GM19025 (cell line): ENCODE measurements around the gene CHCHD6.

Experiments
- ATAC-seq: cut with Tn5 transposase; IDR thresholded peaks from one replicate; pipeline ENCODE4 v1.9.1; 2021; ENCODE audit warnings: mild to moderate bottlenecking, low read depth, moderate library complexity; ENCODE audit not compliant: unreplicated experiment

CHCHD6 gene

GRCh38 chr3:126699011-126699410, 5.0 kb upstream of the CHCHD6 start:
- no peak for ATAC-seq

DNA sequence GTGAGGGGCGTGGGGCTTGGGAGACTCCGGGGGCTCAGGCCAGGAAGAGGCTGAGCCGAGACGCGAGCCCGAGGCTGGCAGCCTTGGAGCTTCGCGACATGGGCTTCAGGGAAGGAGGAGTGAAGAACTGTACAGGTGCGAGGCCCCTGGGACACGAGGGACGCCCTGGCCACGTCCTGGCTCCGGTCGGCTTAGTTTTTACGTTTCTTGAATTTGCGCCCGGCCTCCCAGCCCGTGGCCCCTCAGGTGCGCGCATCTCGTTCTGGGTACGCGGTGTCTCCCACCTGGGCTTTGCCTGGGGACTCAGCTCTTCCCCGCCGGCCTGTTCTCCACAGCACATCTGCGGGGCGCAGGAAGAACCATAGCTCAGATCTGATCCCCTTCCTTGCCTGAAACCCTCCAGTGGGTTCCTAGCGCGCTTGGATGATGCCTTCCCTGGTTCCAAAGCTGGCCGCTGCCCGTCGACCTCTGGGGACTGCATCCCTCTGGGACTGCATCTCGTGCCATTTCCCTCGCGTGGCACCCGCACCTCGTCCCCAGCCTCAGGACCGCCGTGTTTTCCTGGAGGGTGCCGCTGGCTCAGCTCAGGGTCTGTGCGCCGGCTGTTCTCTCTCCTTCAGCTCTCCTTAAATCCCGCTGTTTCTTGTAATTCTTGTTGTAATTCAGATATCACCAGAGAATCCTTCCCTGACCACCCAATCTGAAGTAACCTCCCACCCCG, 614 bp downstream of the CHCHD6 start:
- no peak for ATAC-seq

DNA sequence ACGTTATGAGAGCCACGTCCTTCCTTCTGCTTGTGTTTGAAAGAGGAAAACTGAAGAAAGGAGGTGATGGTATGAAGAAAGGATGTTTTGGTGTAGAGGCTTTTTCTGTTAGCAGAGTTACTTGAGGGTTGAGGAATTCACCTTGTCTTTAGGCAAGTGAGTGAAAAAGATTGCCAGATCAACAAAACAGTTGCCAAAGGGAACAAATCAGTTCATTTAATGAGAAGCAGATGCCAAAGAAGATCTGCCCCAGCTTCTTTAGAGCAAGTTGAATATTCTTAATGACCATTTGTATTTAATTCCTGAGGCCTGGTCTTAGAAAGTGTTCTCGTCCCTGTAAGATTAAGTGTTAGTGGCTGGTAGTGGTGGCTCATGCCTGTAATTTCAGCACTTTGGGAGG, 2.6 kb downstream of the CHCHD6 start:
- no peak for ATAC-seq

DNA sequence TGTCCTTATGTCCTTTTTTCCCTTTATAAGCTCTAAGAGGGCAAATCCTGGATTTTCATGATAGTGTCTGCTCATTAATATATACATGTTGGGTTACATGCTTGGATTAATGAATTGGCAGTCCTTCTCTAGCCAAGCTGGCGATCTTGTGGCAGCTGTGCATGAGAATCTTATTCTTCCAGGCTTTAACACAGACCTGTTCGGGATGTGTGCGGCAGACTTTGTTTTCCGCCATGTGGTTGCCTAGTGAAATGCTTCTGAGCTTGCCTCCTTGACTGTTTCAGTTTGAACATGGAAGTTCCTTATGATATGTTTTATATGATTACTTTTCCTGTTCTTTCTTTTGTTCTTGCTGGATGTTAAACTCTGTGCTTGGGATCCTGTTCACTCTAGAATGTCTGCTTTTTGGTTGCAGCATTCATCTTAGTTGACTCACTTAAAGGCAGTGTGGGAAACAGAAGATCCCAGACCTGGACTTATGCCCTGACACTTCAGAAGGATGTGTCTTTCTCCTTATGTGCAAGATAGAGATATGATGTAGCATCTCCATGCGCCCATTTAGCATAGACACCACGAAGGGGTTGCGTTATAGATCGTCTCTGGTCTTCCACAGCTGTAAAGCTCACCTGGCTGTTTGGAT, 7.2 kb downstream of the CHCHD6 start:
- no peak for ATAC-seq

- no peak for ATAC-seq
Measured at GRCh38 chr3:126713199-126713598, 9.2 kb downstream of the CHCHD6 start.

DNA sequence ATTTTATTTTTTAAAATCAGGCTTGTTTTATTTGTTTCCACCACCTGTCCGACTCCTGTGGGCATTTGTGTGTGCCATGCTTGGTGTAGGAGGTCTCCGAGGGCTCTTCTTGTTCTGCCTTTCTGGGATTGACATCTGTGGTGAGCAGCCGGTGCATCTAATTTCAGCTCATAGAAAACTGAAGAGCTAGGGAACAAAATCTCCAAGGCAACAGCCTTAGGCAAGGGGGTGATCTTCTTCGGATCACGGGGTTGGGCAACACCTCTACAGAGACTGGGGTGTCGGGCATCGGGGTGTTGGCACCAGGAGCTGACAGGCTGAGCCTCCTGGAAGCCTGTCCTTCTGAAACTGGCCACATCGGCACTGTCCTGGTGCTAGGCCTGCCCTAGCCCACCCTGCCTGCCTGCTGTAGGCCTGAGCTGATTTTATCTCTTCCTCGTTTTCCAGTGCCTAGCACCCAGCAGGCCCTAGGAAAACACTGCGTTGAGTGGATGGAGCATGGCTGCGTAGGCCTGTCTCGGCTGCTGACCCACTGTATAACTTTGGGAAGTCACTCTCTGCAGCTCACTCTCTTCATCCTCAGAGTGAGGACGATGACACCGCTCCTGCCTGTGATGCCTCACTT, 10.3 kb downstream of the CHCHD6 start:
- ATAC-seq = no peak

- no peak for ATAC-seq
Measured at GRCh38 chr3:126714921-126715320, 10.9 kb downstream of the CHCHD6 start.

GRCh38 chr3:126715432-126715831, 11.4 kb downstream of the CHCHD6 start:
- no peak for ATAC-seq

GRCh38 chr3:126716057-126716456, 12.0 kb downstream of the CHCHD6 start:
- no peak for ATAC-seq

- no peak for ATAC-seq
Measured at GRCh38 chr3:126718561-126719445, 14.8 kb downstream of the CHCHD6 start.

- ATAC-seq = no peak
Measured at GRCh38 chr3:126720596-126720995, 16.6 kb downstream of the CHCHD6 start.

DNA sequence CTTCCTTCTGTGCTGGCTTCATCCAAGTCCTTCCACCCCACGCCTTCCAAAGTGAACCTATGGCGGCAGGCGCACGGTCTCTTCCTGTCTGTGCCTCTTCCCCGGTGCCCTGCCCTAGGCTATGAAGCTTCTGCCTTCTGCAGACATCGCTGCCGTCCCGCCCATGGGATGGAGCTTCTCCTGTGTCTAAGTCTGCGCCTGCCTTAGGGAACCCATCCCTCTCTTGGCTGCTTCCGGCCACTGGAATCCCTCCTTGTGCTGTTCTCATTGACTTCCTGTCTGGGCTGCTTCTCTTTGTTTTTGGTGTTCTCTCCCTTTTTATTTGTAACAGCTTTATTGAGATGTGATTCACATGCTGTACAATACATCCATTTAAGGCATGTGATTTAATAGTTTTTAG, 17.2 kb downstream of the CHCHD6 start:
- ATAC-seq = no peak

DNA sequence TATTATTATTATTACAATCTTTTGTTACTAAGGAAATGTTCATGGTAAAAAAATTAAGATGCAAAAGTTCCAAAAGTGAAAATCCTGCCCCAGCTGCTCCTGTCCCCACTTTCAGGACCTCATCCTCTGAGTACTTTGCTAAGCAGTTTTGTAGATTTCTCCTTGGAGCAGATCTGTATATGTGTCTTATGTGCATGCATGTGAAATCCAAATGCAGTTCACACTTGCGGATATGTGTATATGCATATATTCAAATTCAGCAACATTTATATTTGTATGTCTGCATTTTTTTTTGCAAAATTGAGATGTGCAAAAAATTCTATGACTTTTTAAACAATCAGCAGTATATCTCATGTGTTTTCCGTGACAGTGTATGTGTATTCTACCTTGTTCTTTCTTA, 19.2 kb downstream of the CHCHD6 start:
- no peak for ATAC-seq

GRCh38 chr3:126723801-126724200, 19.8 kb downstream of the CHCHD6 start:
- ATAC-seq = no peak

- ATAC-seq = no peak
Measured at GRCh38 chr3:126728680-126729079, 24.6 kb downstream of the CHCHD6 start.

DNA sequence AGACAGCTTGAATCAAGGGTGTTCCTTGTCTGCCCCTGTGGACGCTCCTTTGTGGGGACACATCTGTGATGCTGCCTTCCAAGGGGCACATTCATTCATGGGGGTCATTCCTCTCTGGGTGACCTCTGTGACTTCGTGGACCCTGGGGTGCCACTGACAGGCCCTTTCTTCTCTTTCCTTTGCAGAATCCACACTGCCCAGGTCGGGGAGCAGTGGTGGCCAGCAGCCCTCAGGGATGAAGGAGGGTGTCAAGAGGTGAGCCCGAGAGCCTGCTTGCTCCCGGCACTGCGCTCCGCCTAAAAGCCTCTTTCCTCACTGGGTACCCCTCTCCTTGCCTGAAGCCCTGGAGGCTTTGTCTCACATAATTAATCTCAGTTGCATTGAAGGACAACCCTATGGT, 26.3 kb downstream of the CHCHD6 start:
- ATAC-seq = no peak

DNA sequence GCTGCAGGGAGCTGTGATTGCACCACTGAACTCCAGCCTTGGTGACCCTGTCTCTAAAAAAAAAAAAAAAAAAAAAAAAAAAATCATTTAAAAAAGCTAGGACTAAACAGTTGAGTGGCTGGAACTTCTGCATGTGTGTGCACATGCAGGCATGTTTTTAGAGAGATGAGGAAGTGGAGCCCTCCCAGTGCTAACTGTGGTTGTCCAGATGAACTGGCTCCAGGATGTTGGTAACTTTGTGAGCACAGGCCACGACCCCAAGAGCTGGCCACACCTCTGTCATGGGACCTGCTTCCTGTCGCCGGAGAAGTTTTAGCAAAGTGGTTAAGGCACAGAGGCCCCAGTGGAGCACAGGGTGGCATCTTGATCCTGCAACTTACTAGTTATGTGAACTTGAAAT, 27.0 kb downstream of the CHCHD6 start:
- no peak for ATAC-seq

- no peak for ATAC-seq
Measured at GRCh38 chr3:126732281-126733060, 28.4 kb downstream of the CHCHD6 start.

DNA sequence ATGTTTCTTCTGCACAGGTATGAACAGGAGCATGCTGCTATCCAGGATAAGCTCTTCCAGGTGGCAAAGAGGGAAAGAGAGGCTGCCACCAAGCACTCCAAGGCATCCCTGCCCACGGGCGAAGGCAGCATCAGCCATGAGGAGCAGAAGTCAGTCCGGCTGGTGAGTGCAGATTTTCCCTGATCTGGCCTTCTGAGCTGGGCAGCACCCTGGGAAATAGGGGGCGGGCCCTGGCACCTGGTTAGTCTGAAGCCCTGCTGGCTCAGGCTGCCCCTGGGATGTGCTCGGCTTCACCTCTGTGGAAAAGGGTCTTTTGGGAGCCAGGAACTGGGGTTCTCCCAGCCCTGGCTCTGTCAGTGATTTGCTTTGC, 29.0 kb downstream of the CHCHD6 start:
- no peak for ATAC-seq

DNA sequence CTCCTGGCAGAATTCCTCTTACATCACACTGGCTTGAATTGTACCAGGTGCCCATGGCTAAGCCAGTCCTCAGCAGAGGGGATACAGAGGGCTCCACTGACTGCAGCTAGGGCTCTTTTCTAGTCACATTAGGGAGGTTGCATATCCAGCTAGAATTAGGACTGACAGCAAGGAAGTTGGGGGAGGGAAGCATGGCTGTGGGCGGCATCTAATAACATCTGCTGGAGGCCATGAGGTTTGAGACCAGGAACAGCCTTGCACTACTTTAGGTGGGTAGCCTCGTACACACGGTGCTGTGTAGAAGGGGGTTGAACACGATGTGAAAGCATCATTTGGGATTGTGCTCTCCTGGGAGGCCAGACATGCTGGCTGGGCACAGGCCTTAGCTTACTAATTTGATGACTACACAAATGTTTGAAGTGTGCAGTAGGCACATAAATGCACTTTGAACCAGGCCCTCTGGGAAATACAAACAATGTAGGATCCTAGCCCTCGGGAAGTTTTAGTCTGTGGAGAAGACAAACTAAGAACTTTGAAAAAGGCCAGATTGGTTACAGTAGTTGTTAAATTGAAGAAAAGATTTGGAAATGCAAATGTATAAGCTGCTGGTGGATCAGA, 30.2 kb downstream of the CHCHD6 start:
- no peak for ATAC-seq
